Measurements from ENCODE around the gene CYS1.

- TF ChIP-seq CTCF (IDR thresholded peaks at IDR 0.05) (no peak), EZH2 (IDR thresholded peaks at IDR 0.05) (no peak)
Observed at GRCh38 chr2:10017313-10017941, 62.8 kb downstream of the CYS1 start.
